SK-N-SH (cell line): ENCODE measurements around the gene WIZ.

Experiments
- CHD2 ChIP-seq: fragments of 150-350 bp; IDR thresholded peaks from 2 replicates; pipeline ENCODE4 v1.6.1; 2018; ENCODE audit warnings: low read length; ENCODE audit not compliant: partially characterized antibody
- CTCF ChIP-seq: fragments of 200-600 bp; sonication (generic); IDR thresholded peaks from 2 replicates; pipeline ENCODE4 v1.6.1; 2017; ENCODE audit warnings: antibody characterized with exemption, mild to moderate bottlenecking, moderate library complexity
- FOSL2 ChIP-seq: IDR thresholded peaks from 2 replicates; pipeline ENCODE4 v1.4.0; 2012; ENCODE audit warnings: low read depth, mild to moderate bottlenecking, moderate library complexity, borderline replicate concordance
- FOXJ3 ChIP-seq: sonication (generic); formaldehyde crosslinking; IDR thresholded peaks from 2 replicates; pipeline ENCODE4 v1.5.1; 2020; ENCODE audit warnings: mild to moderate bottlenecking, missing genetic modification reagents
- MAX ChIP-seq: IDR thresholded peaks from 2 replicates; pipeline ENCODE4 v1.4.0; 2012; ENCODE audit warnings: low read depth
- MXI1 ChIP-seq: IDR thresholded peaks from 2 replicates; pipeline ENCODE4 v1.6.1; 2012; ENCODE audit warnings: mild to moderate bottlenecking, low read depth, low read length, improper control_type of control experiment
- RAD21 ChIP-seq: IDR thresholded peaks from 2 replicates; pipeline ENCODE4 v1.6.1; 2012; ENCODE audit warnings: mild to moderate bottlenecking, low read length
- RCOR1 ChIP-seq: fragments of 150-350 bp; IDR thresholded peaks from 2 replicates; pipeline ENCODE4 v1.6.1; 2017; ENCODE audit warnings: antibody characterized with exemption, low read length
- TAF1 ChIP-seq: IDR thresholded peaks from 2 replicates; pipeline ENCODE4 v1.6.1; 2012; ENCODE audit warnings: low read depth, mild to moderate bottlenecking, low read length, moderate library complexity, borderline replicate concordance
- TCF12 ChIP-seq: IDR thresholded peaks from 2 replicates; pipeline ENCODE4 v1.4.0; 2012
- TEAD4 ChIP-seq: IDR thresholded peaks from 2 replicates; pipeline ENCODE4 v1.4.0; 2012; ENCODE audit warnings: mild to moderate bottlenecking, borderline replicate concordance; ENCODE audit not compliant: insufficient read depth
- USF1 ChIP-seq: IDR thresholded peaks from 2 replicates; pipeline ENCODE4 v1.4.0; 2012; ENCODE audit warnings: low read depth, borderline replicate concordance
- ZBTB33 ChIP-seq: IDR thresholded peaks from 2 replicates; pipeline ENCODE4 v1.4.0; 2012; ENCODE audit warnings: low read depth, borderline replicate concordance

- no peak for TF ChIP-seq ZBTB33
- no peak for TF ChIP-seq CTCF
- TF ChIP-seq CHD2, result no peak
- no peak for TF ChIP-seq TEAD4
- TF ChIP-seq TCF12, result no peak
- no peak for TF ChIP-seq USF1
- TF ChIP-seq MAX, result no peak
- no peak for TF ChIP-seq TAF1
- TF ChIP-seq FOSL2, result no peak
- TF ChIP-seq RCOR1, result no peak
- TF ChIP-seq RAD21, result no peak
- no peak for TF ChIP-seq MXI1
- no peak for TF ChIP-seq FOXJ3
Measured at GRCh38 chr19:15441317-15441716, 8.4 kb downstream of the WIZ start.
